MM.1S (cell line): ENCODE results near the gene ADARB2.

Source experiments
- DNase-seq: peaks from one replicate; pipeline ENCODE4 v3.0.0-alpha.2; 2015
- H2AFZ ChIP-seq: fragments of 300-600 bp; sonication (generic); 2 replicates; pipeline ENCODE4 v1.6.0; 2016; ENCODE audit warnings: antibody characterized with exemption, low read length
- H3F3A ChIP-seq: fragments of 300-600 bp; sonication (generic); 2 replicates; pipeline ENCODE4 v1.6.1; 2016; ENCODE audit warnings: mild to moderate bottlenecking, antibody characterized with exemption, low read length, moderate library complexity, mixed read lengths; ENCODE audit not compliant: insufficient read depth
- H3K27ac ChIP-seq: fragments of 300-600 bp; sonication (generic); 2 replicates; pipeline ENCODE4 v1.5.1; 2016; ENCODE audit warnings: mild to moderate bottlenecking, low read length
- H3K27me3 ChIP-seq: fragments of 300-600 bp; sonication (generic); replicated peaks from 2 replicates; pipeline ENCODE4 v1.6.0; 2016; ENCODE audit warnings: low read length; ENCODE audit not compliant: insufficient read depth
- H3K36me3 ChIP-seq: fragments of 300-600 bp; sonication (generic); replicated peaks from 2 replicates; pipeline ENCODE4 v1.6.1; 2016; ENCODE audit warnings: mild to moderate bottlenecking, low read length, mixed read lengths; ENCODE audit not compliant: insufficient read depth
- H3K4me1 ChIP-seq: fragments of 300-600 bp; sonication (generic); 2 replicates; pipeline ENCODE4 v1.6.1; 2016; ENCODE audit warnings: low read length, mixed read lengths
- H3K4me2 ChIP-seq: fragments of 300-600 bp; sonication (generic); 2 replicates; pipeline ENCODE4 v1.6.0; 2016; ENCODE audit warnings: low read depth, low read length
- H3K4me3 ChIP-seq: fragments of 300-600 bp; sonication (generic); 2 replicates; pipeline ENCODE4 v1.5.1; 2016; ENCODE audit warnings: low read length, mixed read lengths
- H3K79me2 ChIP-seq: fragments of 300-600 bp; sonication (generic); 2 replicates; pipeline ENCODE4 v1.6.1; 2016; ENCODE audit warnings: mixed run types, low read length, mixed read lengths
- H3K9ac ChIP-seq: fragments of 300-600 bp; sonication (generic); 2 replicates; pipeline ENCODE4 v1.6.1; 2016; ENCODE audit warnings: low read length, mixed read lengths
- H3K9me2 ChIP-seq: fragments of 300-600 bp; sonication (generic); replicated peaks from 2 replicates; pipeline ENCODE4 v1.6.1; 2016; ENCODE audit warnings: mild to moderate bottlenecking, low read length, mixed read lengths; ENCODE audit not compliant: insufficient read depth
- H3K9me3 ChIP-seq: fragments of 300-600 bp; sonication (generic); replicated peaks from 2 replicates; pipeline ENCODE4 v1.6.1; 2016; ENCODE audit warnings: mild to moderate bottlenecking, low read length, mixed read lengths; ENCODE audit not compliant: insufficient read depth
- H4K20me1 ChIP-seq: fragments of 300-600 bp; sonication (generic); 2 replicates; pipeline ENCODE4 v1.6.1; 2016; ENCODE audit warnings: mild to moderate bottlenecking, low read length, moderate library complexity, mixed read lengths; ENCODE audit not compliant: insufficient read depth
- EZH2 ChIP-seq: fragments of 300-600 bp; sonication (generic); optimal IDR thresholded peaks from 2 replicates; pipeline ENCODE3; 2017; ENCODE audit warnings: low read depth, mild to moderate bottlenecking, antibody characterized with exemption, low read length, mixed read lengths
- EZH2phosphoT487 ChIP-seq: fragments of 300-600 bp; sonication (generic); IDR thresholded peaks from 2 replicates; pipeline ENCODE4 v1.6.1; 2018; ENCODE audit warnings: antibody characterized with exemption, low read length
- TF ChIP-seq, protein P1 (sequence below): fragments of 300-600 bp; sonication (generic); IDR thresholded peaks from 2 replicates; pipeline ENCODE4 v1.5.1; 2016; ENCODE audit warnings: antibody characterized with exemption, low read length, mixed read lengths

The ADARB2 gene

DNA sequence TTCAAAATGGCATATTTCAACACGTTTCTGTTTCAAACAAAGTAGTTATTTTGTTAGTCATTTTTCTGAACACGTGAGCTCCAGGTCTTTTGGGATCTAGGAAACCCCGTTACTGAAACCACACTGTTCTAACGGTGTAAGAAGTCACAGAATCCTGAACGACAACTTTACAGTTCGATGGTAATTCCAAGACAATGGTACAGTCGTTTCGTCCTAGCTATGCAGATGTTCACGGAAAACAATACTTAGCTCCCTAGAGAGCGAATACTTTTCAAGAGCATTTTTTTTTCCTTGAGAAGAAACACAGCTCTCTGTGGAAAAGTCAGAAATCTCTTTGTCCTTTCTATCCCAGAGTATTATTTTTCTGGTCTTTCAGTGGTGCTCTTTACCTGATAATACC, 254.1 kb downstream of the ADARB2 start:
- no peak overlapping the region for H3K9ac ChIP-seq
- TF ChIP-seq EZH2 (no peak), EZH2phosphoT487 (no peak)
- TF ChIP-seq, protein P1, sequence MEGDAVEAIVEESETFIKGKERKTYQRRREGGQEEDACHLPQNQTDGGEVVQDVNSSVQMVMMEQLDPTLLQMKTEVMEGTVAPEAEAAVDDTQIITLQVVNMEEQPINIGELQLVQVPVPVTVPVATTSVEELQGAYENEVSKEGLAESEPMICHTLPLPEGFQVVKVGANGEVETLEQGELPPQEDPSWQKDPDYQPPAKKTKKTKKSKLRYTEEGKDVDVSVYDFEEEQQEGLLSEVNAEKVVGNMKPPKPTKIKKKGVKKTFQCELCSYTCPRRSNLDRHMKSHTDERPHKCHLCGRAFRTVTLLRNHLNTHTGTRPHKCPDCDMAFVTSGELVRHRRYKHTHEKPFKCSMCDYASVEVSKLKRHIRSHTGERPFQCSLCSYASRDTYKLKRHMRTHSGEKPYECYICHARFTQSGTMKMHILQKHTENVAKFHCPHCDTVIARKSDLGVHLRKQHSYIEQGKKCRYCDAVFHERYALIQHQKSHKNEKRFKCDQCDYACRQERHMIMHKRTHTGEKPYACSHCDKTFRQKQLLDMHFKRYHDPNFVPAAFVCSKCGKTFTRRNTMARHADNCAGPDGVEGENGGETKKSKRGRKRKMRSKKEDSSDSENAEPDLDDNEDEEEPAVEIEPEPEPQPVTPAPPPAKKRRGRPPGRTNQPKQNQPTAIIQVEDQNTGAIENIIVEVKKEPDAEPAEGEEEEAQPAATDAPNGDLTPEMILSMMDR, result no peak
- H4K20me1 ChIP-seq, result no peaks in the 10 kb centered on the region
- no peaks in the 10 kb centered on the region for H3F3A ChIP-seq
- H3K4me1 ChIP-seq, result no peaks in the 10 kb centered on the region
- no peak overlapping the region for H3K27ac ChIP-seq
- H3K27me3 ChIP-seq, result no peaks in the 10 kb centered on the region
- H3K4me2 ChIP-seq, result no peak overlapping the region
- no peaks in the 10 kb centered on the region for H3K79me2 ChIP-seq
- no peaks in the 10 kb centered on the region for H3K9me3 ChIP-seq
- no peak overlapping the region for H2AFZ ChIP-seq
- H3K36me3 ChIP-seq, result no peaks in the 10 kb centered on the region
- no peaks in the 10 kb centered on the region for H3K9me2 ChIP-seq
- no peak overlapping the region for H3K4me3 ChIP-seq
- DNase-seq, result no peak

DNA sequence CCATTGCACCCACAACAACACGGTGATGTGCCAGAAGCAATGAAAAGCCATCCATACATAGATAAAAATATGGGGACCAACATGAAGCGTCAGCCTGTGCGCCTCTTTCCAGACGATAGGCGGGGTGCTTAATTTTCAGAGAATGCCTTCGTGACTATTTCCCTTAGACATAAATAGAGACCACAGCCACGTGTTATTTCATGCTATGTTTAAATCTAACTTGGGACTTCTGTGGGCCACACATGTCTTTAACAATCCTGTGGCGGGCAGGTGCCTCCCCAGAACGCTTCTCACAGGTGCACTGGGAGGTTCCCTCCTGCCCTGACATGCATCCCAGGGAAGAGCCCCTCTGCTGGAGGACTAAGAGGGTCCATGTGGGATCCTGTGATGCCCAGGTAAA, 259.7 kb downstream of the ADARB2 start:
- H3K36me3 ChIP-seq, result no peaks in the 10 kb centered on the region
- H3K27me3 ChIP-seq, result peaks cover 3% of the 10 kb centered on the region; the same call in 1 of the 2 replicates
- DNase-seq, result no peak
- no peaks in the 10 kb centered on the region for H3K79me2 ChIP-seq
- no peak overlapping the region for H3K9ac ChIP-seq
- no peaks in the 10 kb centered on the region for H4K20me1 ChIP-seq
- no peak overlapping the region for H3K27ac ChIP-seq
- no peaks in the 10 kb centered on the region for H3K9me3 ChIP-seq
- H3K4me3 ChIP-seq, result no peak overlapping the region
- H3K9me2 ChIP-seq, result no peaks in the 10 kb centered on the region
- H3F3A ChIP-seq, result no peaks in the 10 kb centered on the region
- TF ChIP-seq, protein P1, result no peak
- H3K4me2 ChIP-seq, result no peak overlapping the region
- H2AFZ ChIP-seq, result no peak overlapping the region
- H3K4me1 ChIP-seq, result no peaks in the 10 kb centered on the region

DNA sequence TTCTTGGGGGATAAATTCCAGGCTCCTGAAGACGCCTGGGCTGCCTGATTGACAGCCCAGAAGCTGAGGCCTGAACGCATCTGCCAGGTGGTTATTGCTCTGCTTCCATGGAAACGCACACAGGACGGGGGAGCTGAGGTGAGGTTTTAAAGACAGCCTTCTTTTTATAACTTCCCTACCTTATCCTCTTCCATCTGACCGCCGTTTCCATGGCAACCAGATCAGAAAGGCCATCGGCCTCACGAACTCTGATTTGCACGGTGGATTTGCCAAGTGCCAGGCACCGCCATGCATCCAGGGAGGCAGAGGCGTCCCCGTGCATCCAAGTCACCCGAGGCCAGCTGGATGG, 260.9 kb downstream of the ADARB2 start:
- Histone ChIP-seq H3K79me2 (no peaks in the 10 kb centered on the region), H3K36me3 (no peaks in the 10 kb centered on the region), H3K4me2 (no peak overlapping the region), H3K9me2 (no peaks in the 10 kb centered on the region), H3K27me3 (peaks cover 3% of the 10 kb centered on the region; the same call in 1 of the 2 replicates), H3K27ac (no peak overlapping the region), H3K9ac (no peak overlapping the region), H3F3A (no peaks in the 10 kb centered on the region), H3K4me3 (no peak overlapping the region), H4K20me1 (no peaks in the 10 kb centered on the region), H2AFZ (no peak overlapping the region), H3K9me3 (no peaks in the 10 kb centered on the region), H3K4me1 (no peaks in the 10 kb centered on the region)
- DNase-seq, result no peak
- TF ChIP-seq, protein P1, result no peak
- TF ChIP-seq EZH2phosphoT487 (no peak), EZH2 (no peak)
